Neural cell (in vitro differentiated cells): ENCODE data around the gene CRELD1. TPM values are rescaled to one million over a fixed set of nuclear protein-coding genes. Genes with fewer than 3 reads are reported as not detected.

Experiments used
- H2AFZ ChIP-seq: fragments of 200-600, 300-800 bp; sonication (generic), shearing (Covaris generic); 2 replicates; pipeline ENCODE4 v1.6.0; 2014; ENCODE audit warnings: low read depth, mild to moderate bottlenecking, antibody characterized with exemption, low read length, moderate library complexity
- H3F3A ChIP-seq: fragments of 200-600 bp; shearing (Covaris generic); 2 replicates; pipeline ENCODE4 v1.6.1; 2016; ENCODE audit warnings: mild to moderate bottlenecking, moderate library complexity, mixed read lengths, antibody characterized with exemption, low read length; ENCODE audit not compliant: insufficient read depth, poor library complexity, severe bottlenecking
- H3K27ac ChIP-seq: fragments of 200-600, 300-800 bp; sonication (generic), shearing (Covaris generic); 2 replicates; pipeline ENCODE4 v1.5.1; 2014; ENCODE audit warnings: mild to moderate bottlenecking, low read length, moderate library complexity
- H3K27me3 ChIP-seq: fragments of 300-800, 200-600 bp; sonication (generic), shearing (Covaris generic); 2 replicates; pipeline ENCODE4 v1.6.0; 2014; ENCODE audit warnings: mild to moderate bottlenecking, low read depth, low read length, moderate library complexity; ENCODE audit not compliant: insufficient read depth
- H3K36me3 ChIP-seq: fragments of 300-800, 200-600 bp; sonication (generic), shearing (Covaris generic); 2 replicates; pipeline ENCODE4 v1.5.1; 2014; ENCODE audit warnings: mild to moderate bottlenecking, antibody characterized with exemption, low read length, moderate library complexity; ENCODE audit not compliant: insufficient read depth
- H3K4me2 ChIP-seq: fragments of 300-800, 200-600 bp; sonication (generic), shearing (Covaris generic); 2 replicates; pipeline ENCODE4 v1.6.0; 2014; ENCODE audit warnings: mild to moderate bottlenecking, low read length
- H3K4me3 ChIP-seq: fragments of 300-800, 200-600 bp; sonication (generic), shearing (Covaris generic); 2 replicates; pipeline ENCODE4 v1.5.1; 2014; ENCODE audit warnings: mild to moderate bottlenecking, low read length, moderate library complexity
- H3K79me2 ChIP-seq: fragments of 200-600 bp; shearing (Covaris generic); replicated peaks from 2 replicates; pipeline ENCODE4 v1.6.0; 2014; ENCODE audit warnings: mild to moderate bottlenecking, low read length, moderate library complexity; ENCODE audit not compliant: insufficient read depth
- H3K9ac ChIP-seq: fragments of 300-800, 200-600 bp; sonication (generic), shearing (Covaris generic); 2 replicates; pipeline ENCODE4 v1.6.1; 2016; ENCODE audit warnings: mild to moderate bottlenecking, low read length, mixed read lengths
- H3K9me2 ChIP-seq: fragments of 200-600 bp; shearing (Covaris generic); 2 replicates; pipeline ENCODE4 v1.6.1; 2016; ENCODE audit warnings: mild to moderate bottlenecking, low read length, mixed read lengths; ENCODE audit not compliant: insufficient read depth
- H3K9me3 ChIP-seq: fragments of 200-600, 300-800 bp; sonication (generic), shearing (Covaris generic); 2 replicates; pipeline ENCODE4 v1.6.1; 2016; ENCODE audit warnings: mild to moderate bottlenecking, mixed run types, low read length, moderate library complexity, mixed read lengths
- H4K20me1 ChIP-seq: fragments of 200-600 bp; shearing (Covaris generic); 2 replicates; pipeline ENCODE4 v1.6.1; 2016; ENCODE audit warnings: mild to moderate bottlenecking, mixed run types; ENCODE audit not compliant: insufficient read depth
- CTCF ChIP-seq: fragments of 450-650 bp; IDR thresholded peaks from 2 replicates; pipeline ENCODE4 v1.5.1; 2014; ENCODE audit warnings: antibody characterized with exemption, mild to moderate bottlenecking, moderate library complexity; ENCODE audit not compliant: poor library complexity, severe bottlenecking
- EP300 ChIP-seq: fragments of 450-650 bp; conservative IDR thresholded peaks from 2 replicates; pipeline ENCODE4 v1.6.1; 2014; ENCODE audit warnings: antibody characterized with exemption, mild to moderate bottlenecking, moderate library complexity; ENCODE audit not compliant: poor library complexity, severe bottlenecking
- EZH2 ChIP-seq: fragments of 200-600, 300-800 bp; shearing (Covaris generic), sonication (generic); IDR thresholded peaks from 2 replicates; pipeline ENCODE4 v1.6.1; 2014; ENCODE audit warnings: antibody characterized with exemption, low read length, borderline replicate concordance, mild to moderate bottlenecking; ENCODE audit not compliant: insufficient read depth, poor library complexity, severe bottlenecking
- MXI1 ChIP-seq: fragments of 450-650 bp; conservative IDR thresholded peaks from 2 replicates; pipeline ENCODE4 v1.6.1; 2014; ENCODE audit warnings: antibody characterized with exemption, mild to moderate bottlenecking; ENCODE audit not compliant: poor library complexity, severe bottlenecking
- POLR2AphosphoS5 ChIP-seq: IDR thresholded peaks from 2 replicates; pipeline ENCODE4 v1.6.1; 2012
- RAD21 ChIP-seq: fragments of 450-650 bp; conservative IDR thresholded peaks from 2 replicates; pipeline ENCODE4 v1.6.1; 2014; ENCODE audit warnings: antibody characterized with exemption, mild to moderate bottlenecking, moderate library complexity
- REST ChIP-seq: IDR thresholded peaks from 2 replicates; pipeline ENCODE4 v1.6.1; 2012; ENCODE audit warnings: borderline replicate concordance
- SMC3 ChIP-seq: fragments of 450-650 bp; conservative IDR thresholded peaks from 2 replicates; pipeline ENCODE4 v1.6.1; 2014; ENCODE audit warnings: antibody characterized with exemption, mild to moderate bottlenecking, moderate library complexity; ENCODE audit not compliant: poor library complexity
- TAF1 ChIP-seq: IDR thresholded peaks from 2 replicates; pipeline ENCODE4 v1.6.1; 2012; ENCODE audit warnings: low read depth
- polyA plus RNA-seq: library from polyadenylated mRNA; depleted of rRNA; stranded (reverse); fragments of >200 nt; gene quantifications from 2 replicates; pipeline ENCODE4 v1.2.3, GENCODE V29; 2014

Gene CRELD1
- polyA plus RNA-seq, 1 donor from 2014 or later: 48.9 TPM

GRCh38 chr3:9932843-9933560 is 632 bp upstream of the CRELD1 start:
- H3K4me3 ChIP-seq: peak overlapping the region; percentile 86
- no peaks in the 10 kb centered on the region for H3K9me2 ChIP-seq
- peak overlapping the region; percentile 78 for H2AFZ ChIP-seq
- H3K9me3 ChIP-seq: no peaks in the 10 kb centered on the region
- H3K79me2 ChIP-seq: no peaks in the 10 kb centered on the region
- H3K27ac ChIP-seq: peak overlapping the region; percentile 79
- peak overlapping the region; percentile 62 for H3K4me2 ChIP-seq
- no peaks in the 10 kb centered on the region for H4K20me1 ChIP-seq
- no peaks in the 10 kb centered on the region for H3K36me3 ChIP-seq
- H3K9ac ChIP-seq: peak overlapping the region; percentile 83
- no peaks in the 10 kb centered on the region for H3K27me3 ChIP-seq
- no peaks in the 10 kb centered on the region for H3F3A ChIP-seq
- TF ChIP-seq TAF1 (peak; percentile 33), SMC3 (peak; percentile 72), EZH2 (no peak), POLR2AphosphoS5 (peak; percentile 12), REST (no peak), EP300 (no peak), CTCF (peak; percentile 83), RAD21 (peak; percentile 61), MXI1 (no peak)

DNA sequence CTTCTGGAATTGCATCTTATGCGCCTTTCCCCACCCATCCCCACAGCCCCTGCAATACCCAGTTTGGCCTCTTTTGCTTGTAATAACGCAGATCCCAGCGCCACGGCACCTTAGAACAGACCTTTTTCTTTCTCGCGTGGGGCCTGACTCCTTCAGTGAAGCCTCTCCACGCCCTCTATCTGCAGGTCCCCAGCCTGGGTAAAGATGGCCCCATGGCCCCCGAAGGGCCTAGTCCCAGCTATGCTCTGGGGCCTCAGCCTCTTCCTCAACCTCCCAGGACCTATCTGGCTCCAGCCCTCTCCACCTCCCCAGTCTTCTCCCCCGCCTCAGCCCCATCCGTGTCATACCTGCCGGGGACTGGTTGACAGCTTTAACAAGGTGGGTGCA is 594 bp downstream of the CRELD1 start:
- Histone ChIP-seq H4K20me1 (no peaks in the 10 kb centered on the region), H3K79me2 (no peaks in the 10 kb centered on the region), H3K4me2 (peak overlapping the region; percentile 95), H3K9ac (peak overlapping the region; percentile 83), H3K27me3 (no peaks in the 10 kb centered on the region), H2AFZ (peak overlapping the region; percentile 78), H3K9me3 (no peaks in the 10 kb centered on the region), H3K27ac (peak overlapping the region; percentile 79), H3F3A (no peaks in the 10 kb centered on the region), H3K36me3 (no peaks in the 10 kb centered on the region), H3K9me2 (no peaks in the 10 kb centered on the region), H3K4me3 (peak overlapping the region; percentile 86)
- no peak for TF ChIP-seq EP300
- TF ChIP-seq SMC3: peak; percentile 1
